ENCODE measurements around the gene DLEU7.

DLEU7 gene

DNA sequence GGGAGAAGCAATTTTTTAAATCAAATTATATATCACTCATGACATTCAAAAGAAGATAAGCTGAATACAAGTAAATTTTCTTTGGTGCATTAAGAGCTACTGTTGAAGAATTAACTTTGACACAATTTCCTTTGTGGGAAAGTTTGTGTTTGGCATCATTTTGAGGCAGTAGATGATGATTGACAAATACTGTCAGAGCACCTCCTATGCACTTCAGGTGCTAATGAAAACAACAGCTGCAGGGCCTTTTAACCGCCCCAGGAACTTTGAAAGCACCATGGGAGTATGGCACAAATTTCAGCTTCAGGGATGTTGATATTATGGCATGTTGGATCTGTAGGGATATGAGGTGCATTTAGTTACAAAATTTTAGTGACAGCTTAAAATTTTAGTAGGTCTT, 21.0 kb upstream of the DLEU7 start:
- no peaks in the 10 kb centered on the region for H3K9me3 ChIP-seq (ENCODE audit: control insufficient read depth, low read length)
- no peak for TF ChIP-seq CTCF (IDR thresholded peaks at IDR 0.05)
- H2AFZ ChIP-seq, result no peak overlapping the region
- no peak overlapping the region for H3K27ac ChIP-seq
- no peaks in the 10 kb centered on the region for H3K4me1 ChIP-seq
- no peaks in the 10 kb centered on the region for H3K36me3 ChIP-seq (ENCODE audit: control insufficient read depth, insufficient read depth, low read length)
- H3K9ac ChIP-seq, result no peak overlapping the region
- H3K4me3 ChIP-seq (ENCODE audit: low read depth, low read length), result no peak overlapping the region
- no peak overlapping the region for H3K4me2 ChIP-seq (ENCODE audit: low read length)
- no peaks in the 10 kb centered on the region for H3K27me3 ChIP-seq (ENCODE audit: control insufficient read depth, insufficient read depth, low read length)
- H3K79me2 ChIP-seq, result no peaks in the 10 kb centered on the region

DNA sequence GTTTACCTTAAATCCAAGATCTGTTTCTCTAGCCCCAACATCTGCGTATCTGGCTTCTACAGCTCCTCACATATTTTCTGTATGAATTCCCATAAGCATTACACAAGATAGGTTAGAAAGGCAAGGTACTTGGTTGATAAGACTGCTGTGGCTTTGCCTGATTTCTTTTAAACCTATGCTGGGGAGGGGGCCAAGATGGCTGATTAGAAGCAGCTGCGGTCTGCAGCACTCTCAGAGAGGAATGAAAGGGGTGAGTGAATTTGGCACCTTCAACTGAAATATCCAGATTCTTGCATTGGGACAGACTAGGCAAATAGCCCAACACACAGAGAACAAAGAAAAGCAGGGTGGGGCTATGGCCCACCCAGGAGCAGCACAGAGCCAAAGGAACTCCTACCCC, 12.2 kb upstream of the DLEU7 start:
- TF ChIP-seq CTCF (IDR thresholded peaks at IDR 0.05), result no peak
- H3K27me3 ChIP-seq (ENCODE audit: control insufficient read depth, insufficient read depth, low read length), result no peaks in the 10 kb centered on the region
- H3K27ac ChIP-seq, result no peak overlapping the region
- H3K9ac ChIP-seq, result no peak overlapping the region
- no peak overlapping the region for H3K4me3 ChIP-seq (ENCODE audit: low read depth, low read length)
- H2AFZ ChIP-seq, result no peak overlapping the region
- no peaks in the 10 kb centered on the region for H3K4me1 ChIP-seq
- H3K79me2 ChIP-seq, result no peaks in the 10 kb centered on the region
- no peaks in the 10 kb centered on the region for H3K9me3 ChIP-seq (ENCODE audit: control insufficient read depth, low read length)
- H3K4me2 ChIP-seq (ENCODE audit: low read length), result no peak overlapping the region
- no peaks in the 10 kb centered on the region for H3K36me3 ChIP-seq (ENCODE audit: control insufficient read depth, insufficient read depth, low read length)

DNA sequence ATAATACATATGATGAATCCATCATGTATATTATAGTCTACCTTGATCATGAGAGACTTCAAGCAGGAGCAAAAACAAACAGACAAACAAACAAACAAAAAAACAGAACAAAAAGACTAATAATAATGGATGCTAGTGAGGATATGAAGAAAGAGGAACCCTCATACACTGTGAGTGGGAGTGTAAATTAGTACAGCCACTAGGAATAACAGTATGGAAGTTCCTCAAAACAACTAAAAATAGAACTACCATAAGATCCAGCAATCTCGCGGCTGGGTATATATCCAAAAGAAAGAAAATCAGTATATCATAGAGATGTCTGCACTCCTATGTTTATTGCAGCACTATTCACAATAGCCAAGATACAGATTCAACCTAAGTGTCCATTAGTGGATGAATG, 7.0 kb upstream of the DLEU7 start:
- Histone ChIP-seq H3K4me2 (ENCODE audit: low read length) (no peak overlapping the region), H3K27ac (no peak overlapping the region), H3K27me3 (ENCODE audit: control insufficient read depth, insufficient read depth, low read length) (no peaks in the 10 kb centered on the region), H3K36me3 (ENCODE audit: control insufficient read depth, insufficient read depth, low read length) (no peaks in the 10 kb centered on the region), H3K9ac (no peak overlapping the region), H3K4me3 (ENCODE audit: low read depth, low read length) (no peak overlapping the region), H2AFZ (no peak overlapping the region), H3K9me3 (ENCODE audit: control insufficient read depth, low read length) (no peaks in the 10 kb centered on the region), H3K79me2 (no peaks in the 10 kb centered on the region), H3K4me1 (no peaks in the 10 kb centered on the region)
- no peak for TF ChIP-seq CTCF (IDR thresholded peaks at IDR 0.05)

DNA sequence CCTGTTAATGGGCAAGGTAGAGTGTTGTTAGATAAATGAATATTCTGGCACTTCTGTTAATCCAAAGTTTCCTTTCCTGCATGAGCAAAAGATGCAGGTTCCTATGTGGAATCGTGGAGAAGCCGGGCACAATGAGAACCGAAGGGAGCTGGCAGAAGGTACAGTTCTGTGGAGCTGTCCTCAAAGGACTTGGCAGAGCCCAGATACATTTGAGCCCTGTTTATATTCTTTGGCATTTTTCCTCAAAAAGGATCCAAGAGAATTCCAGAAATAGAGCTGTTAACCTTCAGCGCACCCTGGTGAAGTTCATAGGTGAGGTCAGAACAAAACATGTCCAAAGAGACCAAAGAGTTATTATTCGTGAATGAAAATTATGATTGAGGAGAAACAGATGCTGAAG, 4.0 kb upstream of the DLEU7 start:
- Histone ChIP-seq H3K27ac (no peak overlapping the region), H3K4me1 (no peaks in the 10 kb centered on the region), H3K27me3 (ENCODE audit: control insufficient read depth, insufficient read depth, low read length) (no peaks in the 10 kb centered on the region), H3K9ac (no peak overlapping the region), H2AFZ (no peak overlapping the region), H3K4me3 (ENCODE audit: low read depth, low read length) (no peak overlapping the region), H3K4me2 (ENCODE audit: low read length) (no peak overlapping the region), H3K9me3 (ENCODE audit: control insufficient read depth, low read length) (no peaks in the 10 kb centered on the region), H3K79me2 (no peaks in the 10 kb centered on the region), H3K36me3 (ENCODE audit: control insufficient read depth, insufficient read depth, low read length) (no peaks in the 10 kb centered on the region)
- TF ChIP-seq CTCF (IDR thresholded peaks at IDR 0.05), result no peak

GRCh38 chr13:50846861-50847475, 3.5 kb upstream of the DLEU7 start:
- no peak overlapping the region for H2AFZ ChIP-seq
- H3K4me2 ChIP-seq (ENCODE audit: low read length), result no peak overlapping the region
- H3K36me3 ChIP-seq (ENCODE audit: control insufficient read depth, insufficient read depth, low read length), result no peaks in the 10 kb centered on the region
- no peak for TF ChIP-seq CTCF (IDR thresholded peaks at IDR 0.05)
- no peak overlapping the region for H3K27ac ChIP-seq
- H3K9me3 ChIP-seq (ENCODE audit: control insufficient read depth, low read length), result no peaks in the 10 kb centered on the region
- no peaks in the 10 kb centered on the region for H3K4me1 ChIP-seq
- H3K4me3 ChIP-seq (ENCODE audit: low read depth, low read length), result no peak overlapping the region
- H3K9ac ChIP-seq, result no peak overlapping the region
- no peaks in the 10 kb centered on the region for H3K27me3 ChIP-seq (ENCODE audit: control insufficient read depth, insufficient read depth, low read length)
- H3K79me2 ChIP-seq, result no peaks in the 10 kb centered on the region

Measured in parathyroid adenoma (tissue), 2 donors.